ENCODE measurements around the gene SLC35C1. TPM values are rescaled to one million over a fixed set of nuclear protein-coding genes. Genes with fewer than 3 reads are reported as not detected.

SLC35C1 gene
- total and polyA plus RNA-seq, 9 of the 15 experiments (the other 6 are each of a cell fraction or from before 2014, with no cell fraction given), result 0.65 to 13.1 (median 2.4) TPM

- TF ChIP-seq ZNF318 (IDR thresholded peaks at IDR 0.05; ENCODE audit: borderline replicate concordance in 1 of 2, low read depth in 1 of 2) (peak in 1 of 2 experiments; percentile 57; a peak in 1 of 4 replicates), ZMIZ1 (IDR thresholded peaks at IDR 0.05; ENCODE audit: low read depth in 2 of 2, low read length in 2 of 2) (peak in 1 of 2 experiments; percentile 92; a peak in 2 of 4 replicates), TCF3 (CRISPR knock-in tag; IDR thresholded peaks at IDR 0.05) (peak; percentile 98), NCOA2 (IDR thresholded peaks at IDR 0.05; ENCODE audit: partially characterized antibody in 2 of 2) (peak in 1 of 2 experiments; percentile 43), POLR2AphosphoS5 (IDR thresholded peaks at IDR 0.05; ENCODE audit: control insufficient read depth, insufficient read depth, low read depth, low read length) (peak; percentile 84), CXXC5 (CRISPR knock-in tag; IDR thresholded peaks at IDR 0.05) (peak; percentile 82), MTA2 (IDR thresholded peaks at IDR 0.05; ENCODE audit: low read depth) (peak; percentile 92), ARNT (IDR thresholded peaks at IDR 0.05) (peak in 1 of 2 experiments; percentile 89; a peak in 1 of 4 replicates), LEF1 (IDR thresholded peaks at IDR 0.05) (peak; percentile 92), TCF7 (IDR thresholded peaks at IDR 0.05; ENCODE audit: borderline replicate concordance) (peak; percentile 81; the same call in 1 of the 2 replicates), ZNF766 (CRISPR knock-in tag; conservative IDR thresholded peaks at IDR 0.05) (peak; percentile 99), CBFB (CRISPR knock-in tag; IDR thresholded peaks at IDR 0.05) (peak; percentile 96), DACH1 (IDR thresholded peaks at IDR 0.05; ENCODE audit: partially characterized antibody) (peak; percentile 76), ZKSCAN8 (CRISPR knock-in tag; IDR thresholded peaks at IDR 0.05) (peak; percentile 61; the same call in 1 of the 2 replicates), ADNP (tag; IDR thresholded peaks at IDR 0.05) (peak; percentile 56; the same call in 1 of the 2 replicates), GATA2 (CRISPR knock-in tag; IDR thresholded peaks at IDR 0.05) (peak; percentile 88), RAD51 (IDR thresholded peaks at IDR 0.05; ENCODE audit: borderline replicate concordance, low read depth) (peak; percentile 29; the same call in 1 of the 2 replicates)
These were observed 21.5 kb downstream of the SLC35C1 start (continued) for GRCh38 chr11:45826492-45826891.

Data from K562 (cell line).